Hypothalamus (tissue), 51 donors: ENCODE results near the gene SWI5.
"Not testable (repeated sequence)": the region's sequence is repeated elsewhere in the genome, so short reads cannot be mapped to it uniquely, and the experiment has no call there.

Experiments used
- DNase-seq, 51 donors: peaks; one replicate each; lab custom pipeline; 2025; lab: John Stamatoyannopoulos, UW

SWI5 gene

DNA sequence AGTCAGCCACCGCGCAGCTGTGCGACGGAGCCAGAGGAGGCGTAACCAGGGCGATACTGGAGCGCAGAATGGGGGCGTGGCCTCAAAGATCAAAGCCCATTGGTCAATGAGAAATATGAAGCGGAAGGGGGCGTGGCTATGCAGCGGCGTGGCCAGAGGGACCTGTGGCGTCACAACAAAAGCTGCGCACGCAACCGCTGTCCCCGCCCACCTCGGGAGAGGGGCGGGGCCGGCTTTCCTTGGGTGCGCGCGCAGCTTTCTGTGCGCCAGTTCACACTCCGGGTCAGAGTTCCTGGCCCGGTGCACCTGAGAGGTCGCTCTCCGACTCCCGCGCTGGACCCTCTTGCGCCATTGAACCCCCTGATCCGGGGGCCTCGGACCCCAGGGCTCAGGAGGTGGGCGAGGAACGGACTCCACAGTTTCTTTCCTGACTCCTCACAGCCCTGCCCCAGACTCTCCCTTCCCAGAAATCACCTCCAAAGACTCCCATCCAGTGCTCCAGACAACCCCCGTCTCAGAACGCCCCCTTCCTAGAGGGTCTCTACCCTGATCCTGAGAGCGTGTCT is at the start of gene SWI5:
SWI5 (plus strand) TSS at position 269 of the 566 bp plus-strand sequence.
- peak; percentile 73 to 99 (median 98) for DNase-seq

GRCh38 chr9:128226412-128226801 is 49.7 kb upstream of the SWI5 start:
- no peak for DNase-seq

DNA sequence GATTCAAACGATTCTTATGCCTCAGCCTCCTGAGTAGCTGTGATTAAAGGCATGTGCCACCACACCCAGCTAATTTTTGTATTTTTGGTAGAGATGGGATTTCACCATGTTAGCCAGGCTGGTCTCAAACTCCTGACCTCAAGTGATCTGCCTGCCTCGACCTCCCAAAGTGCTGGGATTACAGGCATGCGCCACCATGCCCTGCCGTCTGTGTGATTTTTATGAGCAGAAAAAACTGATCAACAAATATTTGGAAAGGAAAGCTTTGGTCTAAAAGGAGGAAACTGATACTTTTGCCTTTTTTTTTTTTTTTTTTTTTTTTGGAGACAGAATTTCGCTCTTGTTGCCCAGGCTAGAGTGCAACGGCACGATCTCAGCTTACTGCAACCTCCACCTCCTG is 45.2 kb upstream of the SWI5 start:
- DNase-seq = not testable (repeated sequence)

DNA sequence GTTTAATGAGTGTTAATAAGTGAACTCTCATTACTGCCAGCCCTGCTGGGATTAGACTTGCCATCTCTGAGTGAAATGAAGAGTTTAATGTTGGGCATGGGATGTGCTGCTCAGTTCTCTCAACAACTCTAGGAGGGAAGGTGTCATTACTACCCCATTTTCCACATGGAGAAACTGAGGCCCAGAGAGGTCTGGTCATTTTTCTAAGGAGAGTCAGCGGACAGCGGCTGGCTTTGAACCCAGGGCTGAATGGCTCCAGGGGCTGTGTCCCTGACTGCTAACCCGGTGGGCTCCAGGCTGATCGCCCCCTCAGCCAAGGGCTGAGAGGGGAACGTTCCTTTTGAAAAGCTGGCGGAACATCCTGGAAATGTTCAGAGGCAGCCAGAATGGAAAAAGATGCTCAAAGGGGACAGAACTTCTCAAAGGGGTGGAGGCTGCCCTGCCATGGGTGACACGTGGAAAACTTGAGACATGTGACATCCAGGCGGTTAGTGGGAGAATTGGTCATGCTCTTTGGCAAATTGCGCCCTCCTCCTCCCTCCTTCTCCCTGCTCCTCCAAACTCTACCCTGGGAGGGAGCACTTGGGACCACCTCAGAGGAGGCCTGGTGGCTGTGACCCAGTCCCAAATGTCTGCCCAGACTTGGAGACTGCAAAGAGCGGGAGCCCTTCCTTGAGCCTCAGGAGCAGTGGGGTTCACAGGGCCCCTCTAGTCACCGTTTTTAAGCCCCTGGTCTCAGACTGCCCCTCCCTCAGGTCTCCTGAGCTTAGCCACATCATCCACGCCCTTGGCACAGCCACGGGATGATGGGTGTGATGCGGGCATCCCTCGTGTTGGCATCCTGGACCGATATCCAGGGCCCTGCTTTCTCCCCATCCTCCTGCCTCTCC is 44.2 kb upstream of the SWI5 start:
- DNase-seq = no peak

- DNase-seq = no peak
Observed at GRCh38 chr9:128232528-128233428, 43.3 kb upstream of the SWI5 start.

- no peak for DNase-seq
Observed at GRCh38 chr9:128233817-128234406, 42.2 kb upstream of the SWI5 start.

DNA sequence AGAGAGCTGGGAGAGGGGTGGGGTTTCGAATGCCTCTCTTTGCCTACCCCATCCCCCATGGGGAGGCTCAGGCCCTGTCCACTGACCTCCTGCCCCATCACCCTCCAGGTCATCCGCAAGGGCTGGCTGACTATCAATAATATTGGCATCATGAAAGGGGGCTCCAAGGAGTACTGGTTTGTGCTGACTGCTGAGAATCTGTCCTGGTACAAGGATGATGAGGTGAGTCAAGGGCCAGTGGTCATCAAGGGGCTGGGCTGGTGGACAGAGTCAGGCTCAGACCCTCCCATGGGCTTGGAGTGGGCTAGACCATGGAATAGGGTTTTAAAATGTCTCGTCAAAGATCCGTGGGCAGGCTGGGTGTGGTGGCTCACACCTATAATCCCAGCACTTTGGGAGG is 34.0 kb upstream of the SWI5 start:
- DNase-seq = no peak

DNA sequence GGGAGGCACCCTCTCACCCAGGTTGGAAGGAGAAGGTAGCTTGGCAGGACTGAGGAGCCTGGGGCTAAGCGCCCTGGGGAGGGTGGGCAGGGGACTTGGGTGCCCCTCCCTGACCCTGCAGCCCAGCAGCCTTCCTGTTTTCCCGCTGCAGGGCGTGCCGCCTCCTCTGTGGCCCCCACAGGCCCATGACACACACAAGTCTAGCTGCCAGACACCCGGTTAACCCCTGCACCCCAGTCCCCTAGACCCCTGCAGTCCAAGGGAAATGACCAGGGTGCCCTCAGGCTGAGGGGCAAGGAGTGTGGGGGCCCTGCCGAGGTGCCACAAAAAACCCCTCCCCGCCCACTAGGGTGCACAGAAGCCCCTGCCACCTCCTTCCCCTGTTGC is 33.3 kb upstream of the SWI5 start:
- DNase-seq = no peak

- no peak for DNase-seq
Observed at GRCh38 chr9:128243215-128244018, 32.7 kb upstream of the SWI5 start.

DNA sequence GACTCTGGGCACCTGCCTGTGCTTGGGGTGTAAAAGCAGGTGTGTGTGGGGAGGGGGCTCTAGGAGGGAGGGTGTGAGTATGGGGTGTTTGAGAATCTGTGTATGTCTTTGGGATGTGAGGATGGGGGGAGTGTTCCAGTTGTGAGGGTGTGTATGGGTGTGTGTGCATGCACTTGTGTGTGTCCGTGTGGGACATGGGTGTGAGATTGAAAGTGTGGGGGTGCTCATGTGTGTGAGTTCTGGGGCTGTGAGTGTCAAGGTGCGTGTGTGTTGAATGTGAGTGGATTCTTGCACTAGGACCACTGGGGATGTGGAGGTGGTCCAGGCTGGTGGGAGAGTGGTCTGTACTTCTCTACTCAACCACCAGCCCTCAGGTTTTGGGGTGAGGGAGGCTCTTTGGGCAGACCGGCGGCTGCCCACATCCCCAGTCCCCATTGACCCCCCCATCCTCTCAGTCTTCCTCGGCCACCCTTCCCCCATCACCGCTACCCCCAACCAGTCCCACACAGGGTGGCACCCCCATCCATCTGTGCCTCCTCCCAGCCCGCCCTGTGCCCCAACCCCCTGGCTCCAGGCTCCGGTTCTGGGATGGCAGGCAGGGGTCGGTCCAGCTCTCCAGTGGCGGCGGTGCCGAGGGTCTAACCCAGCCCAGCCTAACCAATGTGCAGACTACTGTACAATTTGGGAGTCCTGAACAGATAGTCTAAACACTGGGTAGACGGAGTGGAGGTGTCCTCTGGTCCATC is 31.8 kb upstream of the SWI5 start:
- no peak for DNase-seq

GRCh38 chr9:128244837-128245231 is 31.2 kb upstream of the SWI5 start:
- DNase-seq = peak in 10 of 51 donors; percentile 6 to 33 (median 17)

GRCh38 chr9:128245421-128246151 is 30.5 kb upstream of the SWI5 start:
- no peak for DNase-seq

DNA sequence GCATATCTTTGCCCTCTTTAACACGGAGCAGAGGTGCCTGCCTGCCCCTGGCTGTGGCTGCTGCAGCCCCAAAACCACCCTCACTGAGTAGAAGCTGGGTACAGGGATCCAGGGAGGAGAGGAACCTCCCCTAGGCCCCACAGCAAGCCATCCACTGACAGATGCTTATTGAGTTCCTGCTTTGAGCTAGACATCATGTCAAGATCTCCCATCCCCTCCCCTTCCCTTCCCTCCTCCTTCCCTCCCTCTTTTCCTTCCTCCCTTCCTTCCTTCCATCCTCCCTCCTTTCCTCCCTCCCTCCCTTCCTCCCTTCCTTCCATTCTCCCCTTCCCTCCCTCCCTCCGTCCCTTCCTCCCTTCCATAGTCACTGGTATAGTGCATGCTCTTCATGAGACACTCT is 29.6 kb upstream of the SWI5 start:
- no peak for DNase-seq

GRCh38 chr9:128247226-128247803 is 28.8 kb upstream of the SWI5 start:
- DNase-seq = no peak

DNA sequence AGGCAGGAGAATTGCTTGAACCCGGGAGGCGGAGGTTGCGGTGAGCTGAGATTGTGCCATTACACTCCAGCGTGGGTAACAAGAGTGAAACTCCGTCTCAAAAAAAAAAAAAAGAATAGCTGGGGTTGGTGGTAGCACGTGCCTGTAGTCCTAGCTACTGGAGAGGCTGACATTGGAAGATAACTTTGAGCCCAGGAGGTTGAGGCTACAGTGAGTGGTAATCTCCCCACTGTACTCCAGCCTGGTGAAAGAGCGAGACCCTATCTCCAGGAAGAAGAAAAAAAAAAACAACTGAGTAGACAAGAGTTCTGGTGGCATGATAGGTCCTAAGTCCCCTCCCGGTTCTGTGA is 26.5 kb upstream of the SWI5 start:
- no peak for DNase-seq

DNA sequence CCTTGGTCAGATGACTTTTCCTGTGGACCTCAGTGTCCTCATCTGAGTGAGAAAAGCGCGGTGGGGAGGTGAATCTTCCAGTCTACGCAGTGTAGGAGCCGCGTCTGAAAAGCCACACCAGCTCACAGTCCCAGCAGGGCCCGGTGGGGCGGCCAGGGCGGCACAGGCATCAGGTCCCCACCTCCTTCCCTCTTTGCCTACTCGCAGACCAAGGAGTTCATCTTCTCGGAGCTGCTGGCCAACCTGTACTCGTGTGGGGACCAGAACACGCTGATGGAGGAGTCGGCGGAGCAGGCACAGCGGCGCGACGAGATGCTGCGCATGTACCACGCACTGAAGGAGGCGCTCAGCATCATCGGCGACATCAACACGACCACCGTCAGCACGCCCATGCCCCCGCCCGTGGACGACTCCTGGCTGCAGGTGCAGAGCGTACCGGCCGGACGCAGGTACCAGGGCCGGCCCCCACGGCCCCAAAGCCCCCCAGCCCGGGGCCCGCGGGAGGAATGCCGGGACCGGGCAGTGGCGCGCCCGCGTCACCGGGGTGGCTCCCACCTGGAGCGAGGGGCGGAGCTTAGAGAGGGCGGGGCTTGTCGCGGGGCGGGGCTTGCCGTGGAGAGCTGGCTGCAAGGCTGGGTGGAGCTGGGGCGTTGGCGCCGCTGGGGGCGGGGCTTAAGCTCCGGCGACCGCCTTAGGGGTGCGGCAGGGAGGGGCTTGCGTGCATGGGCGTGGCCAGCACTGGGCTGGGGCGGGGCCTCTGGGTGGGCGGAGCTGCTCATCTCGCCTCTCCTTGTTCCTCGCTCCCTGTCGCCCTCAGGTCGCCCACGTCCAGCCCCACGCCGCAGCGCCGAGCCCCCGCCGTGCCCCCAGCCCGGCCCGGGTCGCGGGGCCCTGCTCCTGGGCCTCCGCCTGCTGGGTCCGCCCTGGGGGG is 25.9 kb upstream of the SWI5 start:
- DNase-seq = peak in 21 of 51 donors; percentile 12 to 66 (median 39)
